ENCODE measurements around the gene FAM170A.

Gene FAM170A

GRCh38 chr5:119613937-119614336, 15.4 kb upstream of the FAM170A start:
- no peak overlapping the region for H3K4me3 ChIP-seq (ENCODE audit: low read depth, low read length)
- no peak for TF ChIP-seq MAX (IDR thresholded peaks at IDR 0.05; ENCODE audit: low read depth, low read length)

GRCh38 chr5:119614838-119615237, 14.5 kb upstream of the FAM170A start:
- DNase-seq (ENCODE audit: low read depth): no peak
- no peak for TF ChIP-seq MYC (IDR thresholded peaks at IDR 0.05; ENCODE audit: low read depth, low read length)
- no peak for TF ChIP-seq CTCF (IDR thresholded peaks at IDR 0.05; ENCODE audit: low read depth, low read length)
- no peak for TF ChIP-seq POLR2A (IDR thresholded peaks at IDR 0.05; ENCODE audit: extremely low read depth, insufficient read length)
- no peak for TF ChIP-seq MAX (IDR thresholded peaks at IDR 0.05; ENCODE audit: low read depth, low read length)
- no peak overlapping the region for H3K4me3 ChIP-seq (ENCODE audit: low read depth, low read length)

More at GRCh38 chr5:119613937-119614336, 15.4 kb upstream of the FAM170A start:
- DNase-seq (ENCODE audit: low read depth): no peak

- no peak overlapping the region for H3K4me3 ChIP-seq (ENCODE audit: low read depth, low read length)
- TF ChIP-seq POLR2A (IDR thresholded peaks at IDR 0.05; ENCODE audit: extremely low read depth, insufficient read length) (no peak), MYC (IDR thresholded peaks at IDR 0.05; ENCODE audit: low read depth, low read length) (no peak), CTCF (IDR thresholded peaks at IDR 0.05; ENCODE audit: low read depth, low read length) (no peak), MAX (IDR thresholded peaks at IDR 0.05; ENCODE audit: low read depth, low read length) (no peak)
- no peak for DNase-seq (ENCODE audit: low read depth)
Observed at GRCh38 chr5:119626086-119626485, 3.3 kb upstream of the FAM170A start.

- TF ChIP-seq CTCF (IDR thresholded peaks at IDR 0.05; ENCODE audit: low read depth, low read length) (no peak), MYC (IDR thresholded peaks at IDR 0.05; ENCODE audit: low read depth, low read length) (no peak), MAX (IDR thresholded peaks at IDR 0.05; ENCODE audit: low read depth, low read length) (no peak), POLR2A (IDR thresholded peaks at IDR 0.05; ENCODE audit: extremely low read depth, insufficient read length) (no peak)
- no peak for DNase-seq (ENCODE audit: low read depth)
- no peak overlapping the region for H3K4me3 ChIP-seq (ENCODE audit: low read depth, low read length)
Observed at GRCh38 chr5:119630752-119631440, 1.5 kb downstream of the FAM170A start.

- no peak for TF ChIP-seq POLR2A (IDR thresholded peaks at IDR 0.05; ENCODE audit: extremely low read depth, insufficient read length)
- no peak for TF ChIP-seq MYC (IDR thresholded peaks at IDR 0.05; ENCODE audit: low read depth, low read length)
- no peak for TF ChIP-seq MAX (IDR thresholded peaks at IDR 0.05; ENCODE audit: low read depth, low read length)
- no peak for TF ChIP-seq CTCF (IDR thresholded peaks at IDR 0.05; ENCODE audit: low read depth, low read length)
Observed at GRCh38 chr5:119631660-119632059, 2.3 kb downstream of the FAM170A start.

GRCh38 chr5:119651486-119651885, 22.1 kb downstream of the FAM170A start:
- TF ChIP-seq MAX (IDR thresholded peaks at IDR 0.05; ENCODE audit: low read depth, low read length) (no peak), POLR2A (IDR thresholded peaks at IDR 0.05; ENCODE audit: extremely low read depth, insufficient read length) (no peak), MYC (IDR thresholded peaks at IDR 0.05; ENCODE audit: low read depth, low read length) (no peak), CTCF (IDR thresholded peaks at IDR 0.05; ENCODE audit: low read depth, low read length) (no peak)
- peak; percentile 58 for DNase-seq (ENCODE audit: low read depth)

More at GRCh38 chr5:119631660-119632059, 2.3 kb downstream of the FAM170A start:
- H3K4me3 ChIP-seq (ENCODE audit: low read depth, low read length): no peak overlapping the region
- DNase-seq (ENCODE audit: low read depth): no peak

More at GRCh38 chr5:119651486-119651885, 22.1 kb downstream of the FAM170A start:
- no peak overlapping the region for H3K4me3 ChIP-seq (ENCODE audit: low read depth, low read length)
